Measurements from ENCODE around the gene KCNIP3. TPM values are rescaled to one million over a fixed set of nuclear protein-coding genes. Genes with fewer than 3 reads are reported as not detected.

KCNIP3 gene
- total RNA-seq, 1 donor from 2014 or later, result 6.3 TPM

DNA sequence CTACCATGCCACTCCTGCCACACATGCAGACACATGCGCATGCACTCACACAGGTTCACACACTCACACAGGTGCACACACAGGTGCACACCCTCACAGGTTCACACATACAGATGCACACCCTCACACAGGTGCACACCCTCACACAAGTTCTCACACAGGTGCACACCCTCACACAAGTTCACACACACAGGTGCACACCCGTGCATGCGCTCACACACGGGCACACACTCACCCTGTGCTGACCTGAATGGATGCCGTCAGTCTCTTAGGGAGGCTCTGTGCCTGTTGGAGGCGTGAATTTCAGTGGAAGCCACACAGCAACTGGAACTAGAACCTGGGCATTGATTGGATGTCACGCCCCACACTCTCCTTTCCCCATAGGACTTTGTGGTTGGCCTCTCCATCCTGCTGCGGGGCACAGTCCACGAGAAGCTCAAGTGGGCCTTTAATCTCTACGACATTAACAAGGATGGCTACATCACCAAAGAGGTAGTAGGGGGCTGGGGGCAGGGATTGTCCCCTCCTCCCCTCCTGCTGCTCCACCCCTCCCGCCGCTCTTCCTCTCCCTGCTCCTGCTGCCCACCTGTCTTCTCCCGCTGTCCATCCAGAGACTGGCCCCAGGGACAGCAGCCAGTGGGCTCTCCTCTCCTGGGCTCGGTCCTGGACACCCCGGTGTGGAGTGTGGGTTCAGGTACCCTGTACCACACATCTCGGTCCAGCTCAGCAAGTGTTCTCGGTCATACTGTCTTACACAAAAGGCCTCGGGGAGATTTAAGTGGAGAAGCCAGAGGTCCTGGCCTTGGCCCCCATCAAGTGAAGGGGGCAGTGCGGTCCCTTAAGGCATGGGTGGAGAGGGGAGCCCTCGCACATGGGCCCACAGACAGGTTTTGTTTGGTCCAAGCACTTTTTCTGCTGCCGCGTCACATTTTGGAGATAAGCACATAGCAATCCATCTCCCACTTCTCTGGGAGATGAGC lies 84.4 kb downstream of the KCNIP3 start:
- H3K9me3 Mint-ChIP-seq (ENCODE audit: low read depth), result no peaks in the 10 kb centered on the region
- DNase-seq (ENCODE audit: low spot score, unreplicated experiment), result no peak
- TF ChIP-seq, protein P1, sequence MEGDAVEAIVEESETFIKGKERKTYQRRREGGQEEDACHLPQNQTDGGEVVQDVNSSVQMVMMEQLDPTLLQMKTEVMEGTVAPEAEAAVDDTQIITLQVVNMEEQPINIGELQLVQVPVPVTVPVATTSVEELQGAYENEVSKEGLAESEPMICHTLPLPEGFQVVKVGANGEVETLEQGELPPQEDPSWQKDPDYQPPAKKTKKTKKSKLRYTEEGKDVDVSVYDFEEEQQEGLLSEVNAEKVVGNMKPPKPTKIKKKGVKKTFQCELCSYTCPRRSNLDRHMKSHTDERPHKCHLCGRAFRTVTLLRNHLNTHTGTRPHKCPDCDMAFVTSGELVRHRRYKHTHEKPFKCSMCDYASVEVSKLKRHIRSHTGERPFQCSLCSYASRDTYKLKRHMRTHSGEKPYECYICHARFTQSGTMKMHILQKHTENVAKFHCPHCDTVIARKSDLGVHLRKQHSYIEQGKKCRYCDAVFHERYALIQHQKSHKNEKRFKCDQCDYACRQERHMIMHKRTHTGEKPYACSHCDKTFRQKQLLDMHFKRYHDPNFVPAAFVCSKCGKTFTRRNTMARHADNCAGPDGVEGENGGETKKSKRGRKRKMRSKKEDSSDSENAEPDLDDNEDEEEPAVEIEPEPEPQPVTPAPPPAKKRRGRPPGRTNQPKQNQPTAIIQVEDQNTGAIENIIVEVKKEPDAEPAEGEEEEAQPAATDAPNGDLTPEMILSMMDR (IDR thresholded peaks at IDR 0.05; ENCODE audit: unreplicated experiment), result no peak
- no peaks in the 10 kb centered on the region for H3K4me1 Mint-ChIP-seq (ENCODE audit: low read depth)
- peaks cover 28% of the 10 kb centered on the region for H3K27me3 Mint-ChIP-seq
- no peak overlapping the region for H3K27ac Mint-ChIP-seq
- no peaks in the 10 kb centered on the region for H3K36me3 Mint-ChIP-seq (ENCODE audit: insufficient read depth)
- no peak overlapping the region for H3K4me3 Mint-ChIP-seq (ENCODE audit: low read depth)

DNA sequence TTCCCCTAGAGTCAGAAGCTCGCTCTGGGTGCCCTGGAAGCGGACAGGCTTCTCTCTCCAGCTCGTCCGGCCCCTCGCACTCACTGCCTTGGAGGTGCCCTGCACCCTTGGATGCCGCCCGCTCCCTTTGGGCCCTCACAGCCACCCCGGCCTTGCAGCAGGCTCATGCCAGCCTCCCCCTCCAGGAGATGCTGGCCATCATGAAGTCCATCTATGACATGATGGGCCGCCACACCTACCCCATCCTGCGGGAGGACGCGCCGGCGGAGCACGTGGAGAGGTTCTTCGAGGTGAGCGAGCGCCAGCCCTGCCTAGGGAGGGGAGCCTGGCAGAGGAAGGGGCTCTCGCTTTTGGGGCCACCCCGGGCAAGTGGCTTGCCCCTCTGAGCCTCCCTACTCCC lies 85.0 kb downstream of the KCNIP3 start:
- H3K27ac Mint-ChIP-seq, result no peak overlapping the region
- no peak for DNase-seq (ENCODE audit: low spot score, unreplicated experiment)
- H3K36me3 Mint-ChIP-seq (ENCODE audit: insufficient read depth), result no peaks in the 10 kb centered on the region
- H3K27me3 Mint-ChIP-seq, result peaks cover 25% of the 10 kb centered on the region
- no peak overlapping the region for H3K4me3 Mint-ChIP-seq (ENCODE audit: low read depth)
- no peaks in the 10 kb centered on the region for H3K4me1 Mint-ChIP-seq (ENCODE audit: low read depth)
- TF ChIP-seq, protein P1 (IDR thresholded peaks at IDR 0.05; ENCODE audit: unreplicated experiment), result no peak
- no peaks in the 10 kb centered on the region for H3K9me3 Mint-ChIP-seq (ENCODE audit: low read depth)

DNA sequence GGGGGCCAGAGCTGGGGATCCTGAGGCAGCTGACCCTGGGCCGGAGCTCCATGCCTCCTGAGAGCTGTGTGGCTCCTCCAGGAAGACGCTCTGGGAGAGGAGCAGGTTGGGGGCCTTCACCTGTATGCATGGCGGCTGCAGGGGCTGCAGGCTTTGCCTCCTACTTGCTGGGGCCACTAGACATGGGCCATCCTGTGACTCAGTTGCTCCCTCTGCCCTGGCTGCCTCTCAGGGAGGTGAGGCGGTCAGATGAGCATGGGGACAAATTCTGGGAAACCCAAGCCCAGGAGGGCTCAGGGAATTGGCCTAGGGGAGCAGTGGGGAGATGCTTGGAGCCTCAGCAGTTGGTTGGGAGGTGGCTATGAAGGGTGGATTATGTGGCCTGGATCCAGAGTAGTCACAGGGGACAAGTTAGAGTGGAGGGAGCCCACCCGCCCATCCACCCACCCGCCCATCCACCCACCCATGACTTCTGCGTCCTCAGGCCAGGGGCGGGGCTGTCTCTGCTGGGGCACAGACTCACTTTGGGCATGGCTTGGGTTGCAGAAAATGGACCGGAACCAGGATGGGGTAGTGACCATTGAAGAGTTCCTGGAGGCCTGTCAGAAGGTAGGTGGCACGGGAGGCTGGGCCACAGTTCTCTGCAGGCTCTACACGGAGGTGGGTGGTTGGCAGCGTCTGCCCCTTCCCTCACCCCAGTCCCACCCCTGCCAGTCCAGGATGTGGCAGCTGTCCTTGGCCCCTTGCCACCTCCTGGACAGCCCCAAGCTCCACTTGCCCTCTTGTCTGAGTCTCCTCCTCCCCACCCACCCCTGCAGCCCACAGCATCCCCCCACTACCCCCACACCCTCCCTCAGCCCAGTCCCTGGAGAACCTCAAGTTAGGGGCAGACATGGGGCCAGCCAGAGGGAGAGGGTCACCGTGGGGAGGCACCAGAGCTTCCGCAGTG lies 85.8 kb downstream of the KCNIP3 start:
- TF ChIP-seq, protein P1 (IDR thresholded peaks at IDR 0.05; ENCODE audit: unreplicated experiment), result no peak
- peaks cover 30% of the 10 kb centered on the region for H3K27me3 Mint-ChIP-seq
- no peak for DNase-seq (ENCODE audit: low spot score, unreplicated experiment)

DNA sequence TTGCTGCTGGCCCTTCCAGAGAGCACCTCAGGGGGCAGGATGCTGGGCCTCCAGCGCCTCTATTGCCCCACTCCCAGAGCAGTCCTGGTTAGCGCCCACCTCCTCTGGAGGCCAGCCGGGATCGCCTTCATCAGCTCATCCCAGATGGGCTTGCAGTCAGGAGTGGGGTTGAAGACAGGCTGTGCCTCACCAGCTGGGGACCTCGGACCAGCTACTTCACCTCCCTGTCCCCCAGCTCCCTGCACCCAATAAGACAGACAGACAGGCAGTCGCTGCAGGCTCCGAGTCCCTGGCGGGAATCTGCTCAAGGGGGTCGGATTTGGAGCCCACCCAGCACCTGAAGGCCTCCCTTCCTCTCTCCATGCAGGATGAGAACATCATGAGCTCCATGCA lies 86.5 kb downstream of the KCNIP3 start:
- H3K4me3 Mint-ChIP-seq (ENCODE audit: low read depth), result no peak overlapping the region
- no peaks in the 10 kb centered on the region for H3K4me1 Mint-ChIP-seq (ENCODE audit: low read depth)
- no peak for DNase-seq (ENCODE audit: low spot score, unreplicated experiment)
- TF ChIP-seq, protein P1 (IDR thresholded peaks at IDR 0.05; ENCODE audit: unreplicated experiment), result no peak
- H3K27me3 Mint-ChIP-seq, result peaks cover 36% of the 10 kb centered on the region
- H3K9me3 Mint-ChIP-seq (ENCODE audit: low read depth), result no peaks in the 10 kb centered on the region
- H3K36me3 Mint-ChIP-seq (ENCODE audit: insufficient read depth), result no peaks in the 10 kb centered on the region
- H3K27ac Mint-ChIP-seq, result no peak overlapping the region

More for the DNA sequence above, 85.8 kb downstream of the KCNIP3 start:
- Mint-ChIP-seq H3K9me3 (ENCODE audit: low read depth) (no peaks in the 10 kb centered on the region), H3K4me3 (ENCODE audit: low read depth) (no peak overlapping the region), H3K27ac (no peak overlapping the region), H3K4me1 (ENCODE audit: low read depth) (no peaks in the 10 kb centered on the region), H3K36me3 (ENCODE audit: insufficient read depth) (no peaks in the 10 kb centered on the region)

All from progenitor cell of endocrine pancreas (in vitro differentiated cells).